ENCODE results near the gene GFRAL.

GFRAL gene

DNA sequence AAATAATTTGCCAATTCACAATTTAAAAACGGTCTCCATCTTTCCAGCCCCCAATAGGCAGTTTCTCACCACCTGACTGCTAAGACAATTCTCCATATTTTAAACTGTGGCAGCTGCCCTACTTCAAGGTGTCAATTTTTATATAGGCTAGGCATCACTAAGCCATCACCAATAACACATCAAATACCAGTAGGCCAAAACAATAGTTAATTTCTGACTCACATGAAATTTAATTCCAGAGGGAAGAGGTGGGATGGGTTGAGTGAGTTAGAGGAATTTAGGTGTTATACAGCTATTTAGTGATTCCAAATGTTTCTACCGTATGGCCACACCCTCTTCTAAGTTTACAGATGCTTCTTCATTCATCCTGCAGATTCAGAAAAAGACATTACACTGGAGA lies 49.9 kb downstream of the GFRAL start:
- Histone ChIP-seq H2BK120ac (ENCODE audit: low read depth, low read length) (no peak overlapping the region), H3K4ac (ENCODE audit: low read length) (no peak overlapping the region), H3K9ac (ENCODE audit: low read depth, low read length, poor library complexity) (no peak overlapping the region), H2BK5ac (ENCODE audit: low read length) (no peak overlapping the region), H3K23ac (ENCODE audit: low read depth, low read length, poor library complexity) (no peak overlapping the region), H2BK12ac (ENCODE audit: low read length) (no peak overlapping the region), H4K8ac (ENCODE audit: low read depth, low read length) (no peak overlapping the region), H3K14ac (ENCODE audit: low read length) (no peak overlapping the region), H2BK15ac (ENCODE audit: low read length) (no peak overlapping the region), H3K4me1 (ENCODE audit: control insufficient read depth in 2 of 2, insufficient read depth in 1 of 2, low read depth in 1 of 2, low read length in 2 of 2) (no peaks in the 10 kb centered on the region), H3K27me3 (ENCODE audit: control insufficient read depth in 3 of 3, insufficient read depth in 3 of 3, low read depth in 1 of 3, low read length in 3 of 3) (no peaks in the 10 kb centered on the region), H3K27ac (replicated peaks; ENCODE audit: low read length) (no peak overlapping the region), H3K4me3 (ENCODE audit: low read length in 2 of 2) (no peak overlapping the region), H3K18ac (ENCODE audit: low read length) (no peak overlapping the region), H3K36me3 (replicated peaks in 1 of 2; ENCODE audit: control insufficient read depth in 2 of 2, insufficient read depth in 2 of 2, low read length in 2 of 2) (no peaks in the 10 kb centered on the region), H3K4me2 (ENCODE audit: insufficient read depth, low read length, poor library complexity, severe bottlenecking) (no peak overlapping the region), H4K91ac (ENCODE audit: low read depth, low read length, poor library complexity) (no peak overlapping the region), H2AK5ac (ENCODE audit: low read depth, low read length) (no peak overlapping the region), H3K9me3 (replicated peaks in 1 of 2; ENCODE audit: control insufficient read depth in 2 of 2, insufficient read depth in 1 of 2, low read depth in 1 of 2, low read length in 2 of 2) (no peaks in the 10 kb centered on the region), H2AFZ (ENCODE audit: low read length) (no peak overlapping the region), H3K79me1 (ENCODE audit: low read depth, low read length) (no peaks in the 10 kb centered on the region)
- no CpG with 5 or more reads among the region's 2 CpGs for WGBS, 2 donors (ENCODE audit: extremely low coverage in 2 of 2, insufficient read length in 2 of 2, insufficient replicate concordance in 1 of 2)
- no peak for DNase-seq (ENCODE audit: low spot score)

DNA sequence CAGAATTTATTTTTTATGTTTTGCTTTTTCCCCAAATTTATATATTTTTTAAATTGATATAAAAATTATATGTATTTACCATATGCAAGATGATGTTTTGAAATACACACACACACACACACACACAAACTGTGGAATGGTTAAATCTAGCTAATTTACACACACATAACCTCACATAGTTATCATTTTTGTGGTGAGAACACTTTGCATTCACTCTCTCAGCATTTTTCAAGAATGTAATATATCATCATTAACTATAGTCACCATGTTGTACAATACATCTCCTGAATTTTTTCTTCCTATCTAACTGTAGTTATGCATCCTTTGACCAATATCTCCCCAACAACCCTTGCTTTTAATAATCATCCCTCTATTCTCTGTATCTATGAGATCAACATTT lies 52.2 kb downstream of the GFRAL start:
- Histone ChIP-seq H2BK120ac (ENCODE audit: low read depth, low read length) (no peak overlapping the region), H3K14ac (ENCODE audit: low read length) (no peak overlapping the region), H3K27me3 (ENCODE audit: control insufficient read depth in 3 of 3, insufficient read depth in 3 of 3, low read depth in 1 of 3, low read length in 3 of 3) (no peaks in the 10 kb centered on the region), H3K9me3 (replicated peaks in 1 of 2; ENCODE audit: control insufficient read depth in 2 of 2, insufficient read depth in 1 of 2, low read depth in 1 of 2, low read length in 2 of 2) (no peaks in the 10 kb centered on the region), H3K18ac (ENCODE audit: low read length) (no peak overlapping the region), H2BK5ac (ENCODE audit: low read length) (no peak overlapping the region), H4K91ac (ENCODE audit: low read depth, low read length, poor library complexity) (no peak overlapping the region), H3K36me3 (replicated peaks in 1 of 2; ENCODE audit: control insufficient read depth in 2 of 2, insufficient read depth in 2 of 2, low read length in 2 of 2) (no peaks in the 10 kb centered on the region), H3K9ac (ENCODE audit: low read depth, low read length, poor library complexity) (no peak overlapping the region), H3K4me2 (ENCODE audit: insufficient read depth, low read length, poor library complexity, severe bottlenecking) (no peak overlapping the region), H3K79me1 (ENCODE audit: low read depth, low read length) (no peaks in the 10 kb centered on the region), H3K4me1 (ENCODE audit: control insufficient read depth in 2 of 2, insufficient read depth in 1 of 2, low read depth in 1 of 2, low read length in 2 of 2) (no peaks in the 10 kb centered on the region), H2BK15ac (ENCODE audit: low read length) (no peak overlapping the region), H4K8ac (ENCODE audit: low read depth, low read length) (no peak overlapping the region), H3K4me3 (ENCODE audit: low read length in 2 of 2) (no peak overlapping the region), H3K4ac (ENCODE audit: low read length) (no peak overlapping the region), H3K23ac (ENCODE audit: low read depth, low read length, poor library complexity) (no peak overlapping the region), H2BK12ac (ENCODE audit: low read length) (no peak overlapping the region), H2AFZ (ENCODE audit: low read length) (no peak overlapping the region), H2AK5ac (ENCODE audit: low read depth, low read length) (no peak overlapping the region), H3K27ac (replicated peaks; ENCODE audit: low read length) (no peak overlapping the region)
- no peak for DNase-seq (ENCODE audit: low spot score)

DNA sequence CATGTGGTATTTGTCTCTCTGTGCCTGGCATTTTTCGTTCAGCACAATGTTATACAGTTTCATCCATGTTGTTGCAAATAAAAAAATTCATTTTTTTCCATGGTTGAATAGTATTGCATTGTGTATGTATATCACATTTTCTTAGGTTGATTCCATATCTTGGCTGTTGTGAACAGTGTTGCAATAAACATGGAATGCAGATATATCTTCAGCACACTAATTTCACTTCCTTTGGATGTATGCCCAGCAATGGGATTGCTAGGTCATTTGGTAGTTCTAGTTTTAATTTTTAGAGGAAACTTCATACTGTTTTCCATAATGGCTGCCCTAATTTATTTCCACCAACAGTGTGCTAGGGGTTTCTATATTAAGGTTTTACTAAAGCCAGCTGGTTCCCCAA lies 52.6 kb downstream of the GFRAL start:
- Histone ChIP-seq H2BK15ac (ENCODE audit: low read length) (no peak overlapping the region), H4K91ac (ENCODE audit: low read depth, low read length, poor library complexity) (no peak overlapping the region), H3K18ac (ENCODE audit: low read length) (no peak overlapping the region), H3K4me3 (ENCODE audit: low read length in 2 of 2) (no peak overlapping the region), H2BK120ac (ENCODE audit: low read depth, low read length) (no peak overlapping the region), H3K4me2 (ENCODE audit: insufficient read depth, low read length, poor library complexity, severe bottlenecking) (no peak overlapping the region), H3K4ac (ENCODE audit: low read length) (no peak overlapping the region), H2BK12ac (ENCODE audit: low read length) (no peak overlapping the region), H2AK5ac (ENCODE audit: low read depth, low read length) (no peak overlapping the region), H3K27me3 (ENCODE audit: control insufficient read depth in 3 of 3, insufficient read depth in 3 of 3, low read depth in 1 of 3, low read length in 3 of 3) (no peaks in the 10 kb centered on the region), H2AFZ (ENCODE audit: low read length) (no peak overlapping the region), H3K4me1 (ENCODE audit: control insufficient read depth in 2 of 2, insufficient read depth in 1 of 2, low read depth in 1 of 2, low read length in 2 of 2) (no peaks in the 10 kb centered on the region), H3K9me3 (replicated peaks in 1 of 2; ENCODE audit: control insufficient read depth in 2 of 2, insufficient read depth in 1 of 2, low read depth in 1 of 2, low read length in 2 of 2) (no peaks in the 10 kb centered on the region), H3K23ac (ENCODE audit: low read depth, low read length, poor library complexity) (no peak overlapping the region), H3K36me3 (replicated peaks in 1 of 2; ENCODE audit: control insufficient read depth in 2 of 2, insufficient read depth in 2 of 2, low read length in 2 of 2) (no peaks in the 10 kb centered on the region), H3K9ac (ENCODE audit: low read depth, low read length, poor library complexity) (no peak overlapping the region), H3K79me1 (ENCODE audit: low read depth, low read length) (no peaks in the 10 kb centered on the region), H4K8ac (ENCODE audit: low read depth, low read length) (no peak overlapping the region), H2BK5ac (ENCODE audit: low read length) (no peak overlapping the region), H3K27ac (replicated peaks; ENCODE audit: low read length) (no peak overlapping the region), H3K14ac (ENCODE audit: low read length) (no peak overlapping the region)
- no CpG with 5 or more reads among the region's 1 CpG for WGBS, 2 donors (ENCODE audit: extremely low coverage in 2 of 2, insufficient read length in 2 of 2, insufficient replicate concordance in 1 of 2)
- no peak for DNase-seq (ENCODE audit: low spot score)

DNA sequence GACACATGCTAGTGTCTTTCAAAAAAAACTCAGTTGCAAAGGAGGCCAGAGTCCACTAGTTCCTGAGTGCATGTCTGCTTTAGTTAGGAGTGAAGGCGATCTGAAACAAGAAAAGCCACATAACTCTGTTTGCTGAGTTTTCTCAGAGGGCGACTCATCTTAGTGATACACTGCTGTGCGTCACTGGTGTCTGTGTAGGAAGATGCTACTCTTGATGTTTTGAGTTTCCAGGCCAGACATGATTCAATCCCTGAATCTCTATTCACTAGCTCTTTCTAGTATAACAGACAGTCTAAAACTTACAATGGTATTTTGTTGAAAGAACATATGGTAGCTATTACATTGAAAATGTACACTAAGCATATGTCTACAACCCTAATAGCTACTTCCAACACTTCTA lies 60.9 kb downstream of the GFRAL start:
- H3K9me3 ChIP-seq (replicated peaks in 1 of 2; ENCODE audit: control insufficient read depth in 2 of 2, insufficient read depth in 1 of 2, low read depth in 1 of 2, low read length in 2 of 2) = no peaks in the 10 kb centered on the region
- no peaks in the 10 kb centered on the region for H3K4me1 ChIP-seq (ENCODE audit: control insufficient read depth in 2 of 2, insufficient read depth in 1 of 2, low read depth in 1 of 2, low read length in 2 of 2)
- no peak for DNase-seq (ENCODE audit: low spot score)
- H2BK5ac ChIP-seq (ENCODE audit: low read length) = no peak overlapping the region
- H3K23ac ChIP-seq (ENCODE audit: low read depth, low read length, poor library complexity) = no peak overlapping the region
- H2BK120ac ChIP-seq (ENCODE audit: low read depth, low read length) = no peak overlapping the region
- H3K4ac ChIP-seq (ENCODE audit: low read length) = no peak overlapping the region
- WGBS, 2 donors (ENCODE audit: extremely low coverage in 2 of 2, insufficient read length in 2 of 2, insufficient replicate concordance in 1 of 2) = no CpG with 5 or more reads among the region's 3 CpGs
- no peak overlapping the region for H4K8ac ChIP-seq (ENCODE audit: low read depth, low read length)
- H3K36me3 ChIP-seq (replicated peaks in 1 of 2; ENCODE audit: control insufficient read depth in 2 of 2, insufficient read depth in 2 of 2, low read length in 2 of 2) = no peaks in the 10 kb centered on the region
- no peaks in the 10 kb centered on the region for H3K79me1 ChIP-seq (ENCODE audit: low read depth, low read length)
- no peak overlapping the region for H3K9ac ChIP-seq (ENCODE audit: low read depth, low read length, poor library complexity)
- no peak overlapping the region for H2AFZ ChIP-seq (ENCODE audit: low read length)
- no peak overlapping the region for H2BK15ac ChIP-seq (ENCODE audit: low read length)
- H2AK5ac ChIP-seq (ENCODE audit: low read depth, low read length) = no peak overlapping the region
- H4K91ac ChIP-seq (ENCODE audit: low read depth, low read length, poor library complexity) = no peak overlapping the region
- H3K4me2 ChIP-seq (ENCODE audit: insufficient read depth, low read length, poor library complexity, severe bottlenecking) = no peak overlapping the region
- H3K4me3 ChIP-seq (ENCODE audit: low read length in 2 of 2) = no peak overlapping the region
- H2BK12ac ChIP-seq (ENCODE audit: low read length) = no peak overlapping the region
- no peak overlapping the region for H3K14ac ChIP-seq (ENCODE audit: low read length)
- H3K27me3 ChIP-seq (ENCODE audit: control insufficient read depth in 3 of 3, insufficient read depth in 3 of 3, low read depth in 1 of 3, low read length in 3 of 3) = no peaks in the 10 kb centered on the region
- H3K27ac ChIP-seq (replicated peaks; ENCODE audit: low read length) = no peak overlapping the region
- H3K18ac ChIP-seq (ENCODE audit: low read length) = no peak overlapping the region
